Astrocyte of the hippocampus (primary cell): Measurements from ENCODE around the gene OR52I1.

ENCODE experiments used
- DNase-seq: peaks from one replicate; pipeline ENCODE4 v3.0.0; 2011; ENCODE audit warnings: low read depth, low spot score

The OR52I1 gene, protein sequence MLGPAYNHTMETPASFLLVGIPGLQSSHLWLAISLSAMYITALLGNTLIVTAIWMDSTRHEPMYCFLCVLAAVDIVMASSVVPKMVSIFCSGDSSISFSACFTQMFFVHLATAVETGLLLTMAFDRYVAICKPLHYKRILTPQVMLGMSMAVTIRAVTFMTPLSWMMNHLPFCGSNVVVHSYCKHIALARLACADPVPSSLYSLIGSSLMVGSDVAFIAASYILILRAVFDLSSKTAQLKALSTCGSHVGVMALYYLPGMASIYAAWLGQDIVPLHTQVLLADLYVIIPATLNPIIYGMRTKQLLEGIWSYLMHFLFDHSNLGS

GRCh38 chr11:4593739-4594138 is at the start of gene OR52I1:
OR52I1 (plus strand) TSS chr11:4594039; CDS start chr11:4594039, 0 bp downstream.
- DNase-seq = no peak

DNA sequence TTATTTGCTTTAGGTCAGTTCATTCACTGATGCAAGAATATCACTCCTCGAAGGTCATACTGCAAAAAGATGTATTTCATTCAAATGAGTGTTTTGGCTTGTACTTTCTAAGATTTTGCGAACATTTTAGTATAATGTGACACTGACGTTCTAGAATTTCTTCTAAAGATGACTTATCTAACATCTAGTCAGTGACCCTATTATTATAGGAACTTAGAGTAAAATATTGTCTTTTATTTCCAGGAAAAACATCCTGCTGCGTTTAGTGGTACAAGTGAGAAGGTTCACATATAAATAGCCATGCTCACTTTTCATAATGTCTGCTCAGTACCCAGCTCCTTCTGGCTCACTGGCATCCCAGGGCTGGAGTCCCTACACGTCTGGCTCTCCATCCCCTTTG is 48.9 kb upstream of the OR52I1 start, which contains the start of gene OR52M1:
OR52M1 (plus strand) TSS at position 301 of the 400 bp plus-strand sequence; CDS start at position 301, 0 bp downstream.
- no peak for DNase-seq

DNA sequence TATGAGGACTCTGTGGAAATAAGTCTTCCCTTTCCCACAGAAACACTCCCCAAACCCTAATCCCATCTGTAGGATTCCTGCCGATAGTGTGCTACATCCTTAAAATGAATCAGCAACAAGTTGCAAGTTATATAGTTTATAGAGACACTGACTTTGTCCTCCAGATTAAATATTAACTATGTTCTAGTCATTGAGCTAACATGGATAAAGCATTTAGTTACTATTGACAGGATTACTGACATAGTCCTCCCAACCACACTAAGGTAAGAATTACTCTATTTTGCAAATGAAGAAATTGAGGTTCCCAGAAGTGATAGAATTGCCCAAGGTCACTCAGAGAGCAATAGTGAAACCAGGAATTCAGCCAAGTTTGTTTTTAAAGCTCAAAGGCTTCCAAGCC is 47.0 kb upstream of the OR52I1 start:
- no peak for DNase-seq

DNA sequence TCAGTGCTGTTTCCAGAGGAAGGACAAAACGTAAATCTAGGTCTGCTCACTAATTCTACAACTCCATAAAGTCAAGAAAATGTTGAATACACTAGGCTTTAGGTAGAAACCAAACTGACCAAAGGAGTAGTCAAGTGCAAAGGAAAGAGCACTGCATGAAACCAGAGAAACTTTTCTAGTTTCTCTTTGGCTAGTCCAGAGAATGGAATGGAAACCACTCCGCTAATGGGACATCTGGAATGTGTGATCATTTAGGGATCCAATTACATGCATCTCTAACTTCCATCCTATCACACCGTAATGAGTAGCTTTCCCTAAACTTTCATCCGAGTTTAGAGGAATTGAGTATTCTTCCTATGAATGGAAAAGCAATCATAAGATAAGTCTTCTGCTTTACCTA is 46.4 kb upstream of the OR52I1 start:
- DNase-seq = no peak

- DNase-seq = no peak
Observed at GRCh38 chr11:4551346-4551979, 42.4 kb upstream of the OR52I1 start.

- DNase-seq = no peak
Observed at GRCh38 chr11:4559527-4560440, 34.1 kb upstream of the OR52I1 start.

DNA sequence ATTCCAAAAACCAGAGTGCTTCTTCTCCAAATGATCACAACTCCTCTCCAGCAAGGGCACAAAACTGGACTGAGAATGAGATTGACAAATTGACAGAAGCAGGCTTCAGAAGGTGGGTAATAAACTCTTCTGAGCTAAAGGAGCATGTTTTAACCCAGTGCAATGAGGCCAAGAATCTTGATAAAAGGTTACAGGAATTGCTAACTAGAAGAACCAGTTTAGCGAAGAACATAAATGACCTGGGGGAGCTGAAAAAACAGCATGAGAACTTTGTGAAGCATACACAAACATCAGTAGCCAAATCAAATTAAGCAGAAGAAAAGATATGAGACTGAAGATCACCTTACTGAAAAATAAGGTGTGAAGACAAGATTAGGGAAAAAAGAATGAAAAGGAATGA is 33.4 kb upstream of the OR52I1 start:
- no peak for DNase-seq

DNA sequence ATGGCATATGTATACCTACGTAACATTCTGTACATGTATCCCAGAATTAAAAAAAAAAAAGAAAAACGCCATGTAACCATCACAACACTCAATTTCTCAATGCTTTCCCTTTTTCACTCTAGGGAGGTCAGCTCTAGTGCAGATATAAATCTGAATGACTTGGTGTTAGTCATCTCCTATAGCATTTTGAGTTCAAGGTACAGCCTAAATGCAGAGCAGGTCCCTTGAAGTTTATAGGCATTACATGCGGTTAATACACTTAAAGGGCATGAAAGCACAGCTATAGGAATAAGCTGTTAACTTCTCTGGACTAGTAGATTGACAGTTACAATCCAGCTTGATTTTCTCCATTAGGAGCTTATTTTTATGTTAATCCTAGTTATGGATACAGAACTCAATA is 28.5 kb upstream of the OR52I1 start:
- no peak for DNase-seq

DNA sequence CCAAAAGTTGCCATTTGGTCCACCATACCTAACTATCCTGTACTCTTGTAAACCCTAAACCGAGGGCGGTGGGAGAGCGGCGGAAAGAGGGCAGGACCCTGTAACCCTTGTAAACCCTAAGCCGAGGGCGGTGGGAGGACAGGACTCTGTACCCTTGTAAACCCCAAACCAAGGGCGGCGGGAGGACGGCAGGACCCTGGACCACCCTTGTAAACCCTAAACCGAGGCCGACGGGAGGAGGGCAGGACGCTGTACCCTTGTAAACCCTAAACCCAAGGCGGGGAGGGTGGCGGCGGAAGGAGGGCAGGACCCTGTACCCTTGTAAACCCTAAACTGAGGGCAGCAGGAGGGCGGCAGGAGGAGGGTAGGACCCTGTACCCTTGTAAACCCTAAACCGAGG is 24.8 kb upstream of the OR52I1 start:
- DNase-seq = no peak

DNA sequence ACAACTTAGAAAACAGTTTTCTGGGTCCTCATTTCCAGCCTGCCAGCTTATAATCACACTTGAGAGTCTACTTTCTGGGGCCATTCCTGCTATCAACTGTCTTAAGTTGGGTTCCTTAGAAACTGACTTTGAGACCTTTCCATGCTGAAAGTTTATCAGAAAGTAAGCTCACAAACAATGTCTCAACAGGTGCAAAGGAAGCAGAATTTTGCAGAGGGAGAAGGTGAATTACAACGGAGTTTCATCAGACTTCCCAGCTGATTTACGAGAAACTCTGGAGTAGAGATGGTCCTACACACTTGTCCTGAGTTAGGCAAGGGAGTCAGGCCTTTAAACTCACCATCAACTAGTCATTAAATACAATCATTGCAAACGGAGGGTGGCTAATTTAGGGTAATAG is 17.0 kb upstream of the OR52I1 start:
- no peak for DNase-seq

GRCh38 chr11:4577761-4578160 is 16.1 kb upstream of the OR52I1 start:
- DNase-seq = no peak

DNA sequence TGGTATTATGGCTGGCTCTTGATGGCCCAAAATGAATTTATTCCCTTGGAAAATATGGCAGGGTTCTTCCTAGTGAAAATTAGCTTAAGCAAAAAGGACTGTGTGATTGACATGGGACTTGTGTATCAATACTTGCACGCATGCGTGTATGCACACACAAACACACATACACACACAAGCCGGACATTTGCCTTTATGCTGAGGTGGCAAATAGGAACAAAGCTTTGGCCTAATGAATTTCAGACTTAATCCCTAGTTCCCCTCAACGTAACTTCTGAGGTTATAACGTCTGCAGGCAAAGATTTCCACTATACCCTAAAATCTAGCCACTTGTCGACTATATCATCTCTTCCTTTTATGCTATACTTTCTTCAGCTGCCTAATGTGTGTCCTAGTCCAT is 15.2 kb upstream of the OR52I1 start:
- DNase-seq = no peak

GRCh38 chr11:4580124-4580523 is 13.7 kb upstream of the OR52I1 start:
- no peak for DNase-seq

DNA sequence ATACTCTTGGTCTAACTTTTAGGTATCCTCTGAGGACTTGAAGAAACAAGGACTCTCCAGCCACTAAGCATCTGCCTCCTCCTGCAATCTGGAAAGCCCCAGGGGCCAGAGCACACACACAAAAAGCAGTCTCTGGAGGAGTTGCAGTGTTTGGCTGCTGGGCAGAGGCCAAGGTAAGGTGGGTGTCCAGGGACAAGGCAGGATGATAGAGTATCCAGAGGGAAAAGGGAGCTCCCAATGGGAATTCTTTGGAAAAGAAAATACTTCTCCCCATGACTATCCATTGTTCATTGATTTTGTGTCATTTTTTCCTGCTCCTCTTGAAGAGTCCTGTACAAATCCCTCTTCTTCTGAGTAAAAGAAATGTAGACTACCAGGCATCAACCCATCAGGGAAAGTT is 12.4 kb upstream of the OR52I1 start, which contains the start of gene OR52I2:
OR52I2 (plus strand) TSS at position 301 of the 400 bp plus-strand sequence.
- DNase-seq = no peak

DNA sequence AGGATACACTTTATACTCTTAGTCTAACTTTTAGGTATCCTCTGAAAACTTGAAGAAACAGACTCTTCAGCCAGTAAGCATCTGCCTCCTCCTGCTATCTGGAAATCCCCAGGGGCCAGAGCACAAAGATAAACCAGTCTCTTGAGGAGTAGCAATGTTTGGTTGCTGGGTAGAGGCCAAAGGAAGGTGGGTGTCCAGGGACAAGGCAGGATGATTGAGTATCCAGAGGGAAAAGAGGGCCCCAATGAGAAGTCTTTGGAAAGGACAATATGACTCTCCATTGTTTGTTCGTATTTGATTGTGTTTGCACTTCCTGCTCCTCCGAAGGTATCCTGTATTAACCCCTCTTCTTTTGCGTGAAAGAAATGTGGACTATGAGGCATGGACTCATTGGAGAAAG is 4.8 kb upstream of the OR52I1 start:
- DNase-seq = no peak

- DNase-seq = no peak
Observed at GRCh38 chr11:4605057-4605456, 11.2 kb downstream of the OR52I1 start.

DNA sequence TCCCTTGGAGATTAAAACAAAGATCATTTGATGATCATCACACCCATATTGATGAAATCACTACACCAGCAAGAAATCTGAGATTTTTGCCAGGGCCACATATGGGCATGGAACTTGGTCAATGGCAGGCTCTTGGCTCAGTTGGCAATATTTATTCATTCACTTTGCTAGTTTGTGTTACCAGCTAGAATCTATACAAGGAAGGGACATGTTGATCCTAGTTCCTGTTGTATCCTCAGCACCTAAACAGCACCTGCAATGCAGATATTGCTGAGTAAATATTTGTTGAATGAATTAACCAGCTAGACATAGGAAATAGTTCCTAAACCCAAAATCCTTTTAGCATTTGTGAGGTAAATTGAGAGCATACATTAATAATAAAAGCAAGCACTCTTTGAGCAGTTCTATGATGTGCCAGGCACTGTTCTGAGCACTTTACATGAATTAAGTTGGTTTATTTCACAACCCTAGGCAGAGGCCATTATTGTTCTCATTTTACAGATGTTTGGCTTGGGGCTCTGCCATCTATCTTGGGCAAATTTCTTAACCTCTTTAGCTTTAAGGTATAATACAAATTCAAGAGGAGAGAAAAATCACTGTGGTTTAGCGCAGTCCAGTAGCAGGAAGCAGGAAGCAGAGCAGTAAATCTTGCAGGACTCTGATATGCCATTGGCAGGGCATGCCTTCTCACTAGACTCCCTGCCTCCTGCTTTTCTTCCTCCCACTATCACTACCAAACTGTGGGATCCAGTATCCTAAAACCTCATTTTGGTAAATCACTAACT is 12.6 kb downstream of the OR52I1 start:
- peak; percentile 17 for DNase-seq

DNA sequence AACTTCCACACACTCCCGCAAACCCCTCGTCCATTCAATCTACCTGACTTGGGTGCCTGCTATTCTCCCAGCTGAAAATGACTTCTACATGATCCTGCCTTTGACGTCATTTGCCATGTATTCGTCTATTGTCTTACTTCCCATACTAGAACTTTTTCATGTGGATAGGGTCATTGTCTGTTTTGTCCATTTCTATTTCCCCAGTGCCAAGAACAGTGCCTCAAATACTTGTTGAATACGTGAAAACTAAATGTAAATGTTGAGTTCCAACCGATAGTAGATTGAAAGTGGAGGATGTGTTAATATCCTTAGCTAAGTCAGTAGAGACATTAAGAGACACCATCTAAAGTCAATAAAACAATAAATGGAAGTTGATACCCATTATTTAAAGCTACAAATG is 13.3 kb downstream of the OR52I1 start:
- DNase-seq = peak; percentile 10

DNA sequence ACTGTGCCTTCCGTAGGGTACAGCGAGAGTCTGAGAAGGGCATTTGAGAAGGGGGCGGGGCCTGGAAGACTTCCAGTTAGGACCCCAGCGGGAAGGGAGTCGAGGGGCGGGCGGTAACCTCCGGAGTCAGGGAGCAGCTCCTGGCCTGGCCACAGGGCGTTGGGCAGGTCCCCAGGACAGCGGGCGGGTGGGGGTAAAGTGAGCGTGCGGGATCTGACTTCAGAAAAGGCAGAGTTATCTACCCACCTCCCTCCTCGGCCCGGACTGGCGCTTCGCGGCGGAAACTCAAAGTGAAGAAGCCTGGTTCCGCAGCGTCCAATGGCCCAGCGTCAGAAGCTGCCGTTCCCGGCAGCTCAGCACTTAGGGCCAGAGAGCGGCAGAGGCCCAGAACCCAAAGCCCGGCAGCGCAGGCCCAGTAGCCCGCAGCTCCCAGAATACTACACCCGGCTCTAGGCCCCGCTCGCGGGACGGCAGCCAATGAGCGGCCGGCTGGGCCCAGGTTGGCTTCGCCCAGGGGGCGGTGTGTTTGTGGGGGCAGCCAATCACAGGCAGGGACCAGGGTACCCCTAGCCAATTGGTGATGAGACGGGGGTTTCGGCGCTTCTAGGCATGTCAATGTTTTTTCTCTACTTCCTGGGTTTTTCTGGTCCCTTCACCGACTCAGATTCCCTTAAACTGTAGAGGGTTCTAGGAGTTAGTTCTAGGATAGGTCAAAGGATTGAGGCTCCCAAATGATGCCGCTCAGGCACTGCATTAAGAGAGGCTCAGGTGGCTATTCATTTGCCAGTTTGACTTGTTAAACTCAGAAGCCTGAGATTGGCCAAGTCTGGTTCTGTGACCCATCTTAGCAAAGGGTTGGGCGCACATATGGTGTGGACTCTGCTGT is 14.2 kb downstream of the OR52I1 start, which contains the start of gene TRIM68:
TRIM68 (minus strand) TSS at position 451 of the 886 bp plus-strand sequence. CDS start 2,727 bp downstream, outside the sequence.
- DNase-seq = peak; percentile 98

GRCh38 chr11:4610258-4610935 is 16.6 kb downstream of the OR52I1 start:
- DNase-seq = no peak
